MM.1S (cell line): Measurements from ENCODE around the gene SNX15.

Experiments
- CTCF ChIP-seq: fragments of 300-600 bp; sonication (generic); IDR thresholded peaks from 2 replicates; pipeline ENCODE4 v1.5.1; 2016; ENCODE audit warnings: antibody characterized with exemption, low read length, mixed read lengths
- EZH2 ChIP-seq: fragments of 300-600 bp; sonication (generic); optimal IDR thresholded peaks from 2 replicates; pipeline ENCODE3; 2017; ENCODE audit warnings: low read depth, mild to moderate bottlenecking, antibody characterized with exemption, low read length, mixed read lengths
- EZH2phosphoT487 ChIP-seq: fragments of 300-600 bp; sonication (generic); IDR thresholded peaks from 2 replicates; pipeline ENCODE4 v1.6.1; 2018; ENCODE audit warnings: antibody characterized with exemption, low read length

- TF ChIP-seq EZH2 (no peak), CTCF (no peak), EZH2phosphoT487 (no peak)
Observed at GRCh38 chr11:65077451-65077850, 50.2 kb downstream of the SNX15 start.
